ENCODE results near the gene SMIM44. TPM values are rescaled to one million over a fixed set of nuclear protein-coding genes. Genes with fewer than 3 reads are reported as not detected.
A peak's percentile ranks its signal among the peaks of the same experiment; 100 is the strongest.
"Not testable (repeated sequence)": the region's sequence is repeated elsewhere in the genome, so short reads cannot be mapped to it uniquely, and the experiment has no call there.

The SMIM44 gene
- polyA plus RNA-seq, 4 donors, result 0.32 TPM; not detected in 3

GRCh38 chr19:3459965-3460582 lies 23.2 kb downstream of the SMIM44 start:
- no peak for DNase-seq (ENCODE audit: low read depth in 4 of 4, low spot score in 3 of 4)

DNA sequence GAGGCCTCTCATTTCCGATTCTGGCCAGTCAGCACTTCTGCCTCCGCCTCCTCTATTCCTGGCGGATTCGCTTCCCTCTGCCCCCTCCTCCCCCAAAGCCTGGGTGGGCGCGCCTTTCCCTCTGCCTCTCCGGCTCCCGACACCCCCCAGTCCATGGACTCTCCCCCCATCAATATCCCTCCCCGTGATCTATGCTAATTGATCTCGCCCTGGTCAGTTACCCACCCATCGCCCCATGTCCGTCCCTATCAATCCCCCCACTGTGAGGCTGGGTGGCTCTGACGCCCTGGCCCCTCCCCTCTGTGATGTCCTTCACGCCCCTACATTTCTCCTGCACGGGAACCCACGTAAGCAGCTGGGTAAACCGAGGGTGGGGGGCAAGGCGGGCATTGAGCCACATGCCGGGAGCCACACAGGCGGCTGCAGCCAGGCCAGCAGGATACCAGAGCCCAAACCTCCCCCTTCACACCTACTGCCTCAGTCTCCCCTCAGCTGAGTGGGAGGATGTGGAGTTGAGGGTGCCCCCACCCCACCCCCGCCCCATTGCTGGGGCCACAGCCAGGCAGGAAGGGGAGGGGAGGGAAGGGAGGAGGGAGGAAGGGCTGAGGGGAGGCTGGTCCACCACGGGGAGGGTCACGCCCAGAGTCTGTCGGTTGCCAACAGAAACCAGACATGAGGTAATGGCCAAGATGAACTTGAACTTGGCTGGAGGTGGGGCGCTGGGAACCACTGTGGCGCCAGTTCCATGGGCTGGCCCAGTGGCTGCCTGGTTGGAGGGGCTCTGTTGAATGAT lies 24.0 kb downstream of the SMIM44 start:
- DNase-seq (ENCODE audit: low read depth in 4 of 4, low spot score in 3 of 4), result peak in 2 of 4 donors; percentile 81 to 82

- no peak for DNase-seq (ENCODE audit: low read depth in 4 of 4, low spot score in 3 of 4)
Observed at GRCh38 chr19:3458229-3459088, 24.8 kb downstream of the SMIM44 start.

DNA sequence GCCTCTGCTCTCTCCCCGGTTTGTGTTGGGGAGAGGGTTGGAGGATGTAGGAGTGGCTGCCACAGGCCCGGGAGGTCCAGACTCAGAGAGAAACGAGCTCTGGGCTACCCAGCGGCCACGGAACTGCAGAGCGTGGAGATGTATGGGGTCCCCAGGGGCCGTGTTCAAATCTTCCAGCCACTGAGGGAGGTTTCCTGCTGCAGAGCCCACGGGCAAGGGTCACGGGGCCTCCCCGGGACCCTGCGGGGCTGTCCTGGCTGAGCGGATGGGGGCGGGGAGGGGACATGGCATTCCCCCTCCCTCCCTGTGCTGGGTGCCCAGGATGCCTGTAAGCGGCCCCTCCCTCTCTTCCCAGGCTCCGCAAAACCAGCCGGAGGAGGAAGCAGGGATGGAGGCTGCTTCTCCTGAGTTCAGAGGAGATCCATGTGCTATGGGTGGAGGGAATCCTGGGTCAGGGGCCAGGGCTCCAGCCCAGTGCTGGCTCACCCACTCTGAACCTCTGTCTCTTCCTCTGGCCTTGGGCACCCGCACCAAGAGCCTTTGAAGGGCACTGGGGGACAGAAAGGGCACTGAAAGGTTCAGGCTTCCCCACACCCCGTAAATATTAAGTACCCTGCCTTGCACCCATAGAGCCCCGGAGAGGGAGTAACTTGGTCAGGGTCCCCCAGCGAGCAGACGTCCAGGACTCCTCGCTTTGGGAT lies 25.6 kb downstream of the SMIM44 start:
- no peak for DNase-seq (ENCODE audit: low read depth in 4 of 4, low spot score in 3 of 4)

GRCh38 chr19:3456925-3457527 lies 26.2 kb downstream of the SMIM44 start:
- no peak for DNase-seq (ENCODE audit: low read depth in 4 of 4, low spot score in 3 of 4)

DNA sequence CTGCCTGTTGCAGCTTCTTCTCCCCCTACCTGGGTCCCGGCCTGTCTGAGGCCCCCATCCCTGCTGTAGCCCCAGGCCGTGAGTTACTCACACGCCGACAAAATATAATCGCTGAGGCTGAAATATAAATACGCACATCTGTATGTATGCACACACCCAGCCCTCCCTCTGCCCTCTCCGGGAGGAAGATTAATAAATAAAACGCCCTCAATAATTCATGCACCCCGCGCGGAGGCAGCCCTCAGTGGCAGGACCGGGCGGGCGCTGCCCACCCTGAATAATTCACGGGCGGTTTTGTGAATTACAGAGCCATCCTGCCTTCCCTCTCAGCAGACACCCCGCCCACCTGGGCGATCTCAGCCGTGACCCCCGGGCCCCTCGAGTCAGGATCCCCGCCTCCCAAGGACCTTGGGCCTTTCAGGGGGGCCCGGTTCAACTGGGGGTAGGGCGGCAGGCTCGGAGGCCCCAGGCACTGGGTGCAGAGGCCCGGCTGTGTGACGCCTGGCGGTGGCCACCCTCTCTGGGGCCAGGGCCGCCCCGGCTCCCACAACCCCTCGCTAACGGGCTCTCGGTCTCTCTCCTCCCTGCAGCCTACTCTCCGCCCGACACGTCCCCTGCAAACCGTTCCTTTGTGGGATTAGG lies 27.2 kb downstream of the SMIM44 start:
- no peak for DNase-seq (ENCODE audit: low read depth in 4 of 4, low spot score in 3 of 4)

- DNase-seq (ENCODE audit: low read depth in 4 of 4, low spot score in 3 of 4), result no peak
Observed at GRCh38 chr19:3455393-3455955, 27.8 kb downstream of the SMIM44 start.

- DNase-seq (ENCODE audit: low read depth in 4 of 4, low spot score in 3 of 4), result no peak
Observed at GRCh38 chr19:3454656-3455392, 28.4 kb downstream of the SMIM44 start.

DNA sequence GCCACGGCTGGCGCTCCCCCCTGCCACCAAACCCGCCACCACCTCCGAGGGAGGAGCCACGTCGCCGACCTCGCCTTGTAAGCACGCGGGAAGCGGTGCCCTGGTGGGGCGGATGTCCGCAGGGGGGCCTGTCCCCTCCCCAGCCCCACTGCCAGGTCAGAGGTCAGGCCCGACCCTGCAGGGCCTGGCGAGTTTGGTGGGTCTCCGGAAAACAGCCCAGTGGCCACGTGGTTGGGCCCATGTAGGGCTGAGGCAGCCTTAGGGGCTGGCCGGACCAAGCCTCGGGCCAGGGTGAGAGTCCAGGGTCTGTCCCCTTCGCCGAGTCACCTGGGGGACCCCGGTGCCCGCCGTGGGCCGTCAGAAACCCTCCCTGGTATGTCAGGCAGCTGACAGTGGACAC lies 29.4 kb downstream of the SMIM44 start:
- no peak for DNase-seq (ENCODE audit: low read depth in 4 of 4, low spot score in 3 of 4)

DNA sequence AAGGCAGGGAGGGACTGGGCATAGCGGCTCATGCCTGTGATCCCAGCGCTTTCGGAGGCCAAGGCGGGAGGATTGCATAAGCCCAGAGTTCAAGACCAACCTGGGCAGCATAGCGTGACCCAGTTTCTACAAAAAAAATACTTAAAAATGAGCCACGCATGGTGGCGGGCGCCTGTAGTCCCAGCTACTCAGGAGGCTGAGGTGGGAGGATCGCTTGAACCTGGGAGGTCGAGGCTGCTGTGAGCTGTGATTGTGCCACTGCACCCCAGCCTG lies 30.4 kb downstream of the SMIM44 start:
- DNase-seq (ENCODE audit: low read depth in 4 of 4, low spot score in 3 of 4), result not testable (repeated sequence)

- DNase-seq (ENCODE audit: low read depth in 4 of 4, low spot score in 3 of 4), result no peak
Observed at GRCh38 chr19:3452171-3452941, 30.9 kb downstream of the SMIM44 start.

- no peak for DNase-seq (ENCODE audit: low read depth in 4 of 4, low spot score in 3 of 4)
Observed at GRCh38 chr19:3451451-3451866, 31.8 kb downstream of the SMIM44 start.

GRCh38 chr19:3450796-3451411 lies 32.3 kb downstream of the SMIM44 start:
- no peak for DNase-seq (ENCODE audit: low read depth in 4 of 4, low spot score in 3 of 4)

DNA sequence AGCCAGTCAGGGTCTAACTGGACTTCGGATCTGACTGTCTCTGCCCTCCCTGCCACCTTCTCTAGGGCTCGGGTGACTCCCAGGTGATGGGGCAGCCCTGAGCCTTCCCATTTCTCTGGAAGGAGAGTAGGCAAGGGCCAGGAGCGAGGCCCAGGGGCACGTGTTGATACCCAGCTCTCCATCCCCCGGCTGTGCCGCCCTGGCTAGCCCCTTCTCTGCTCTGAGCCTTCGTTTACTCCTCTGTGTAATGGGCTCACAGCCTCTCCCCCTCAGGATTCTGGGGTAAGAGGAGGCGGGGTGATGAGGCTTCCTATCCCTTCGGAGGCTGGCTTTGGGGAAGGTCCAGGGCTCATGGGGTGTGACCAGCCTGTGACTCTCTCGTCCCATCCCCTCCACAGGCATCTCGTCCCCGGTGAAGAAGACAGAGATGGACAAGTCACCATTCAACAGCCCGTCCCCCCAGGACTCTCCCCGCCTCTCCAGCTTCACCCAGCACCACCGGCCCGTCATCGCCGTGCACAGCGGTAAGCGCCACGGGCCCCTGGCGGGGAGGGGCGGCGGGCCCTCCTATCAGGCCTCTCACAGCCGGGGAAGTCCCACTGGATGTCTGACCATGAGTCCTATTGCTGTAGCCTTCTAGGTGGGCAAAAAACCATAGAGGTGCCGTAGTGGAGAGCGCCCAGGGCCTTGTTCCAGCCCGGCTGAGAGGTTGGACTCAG lies 34.5 kb downstream of the SMIM44 start:
- DNase-seq (ENCODE audit: low read depth in 4 of 4, low spot score in 3 of 4), result no peak

GRCh38 chr19:3446657-3447056 lies 36.6 kb downstream of the SMIM44 start:
- not testable (repeated sequence) for DNase-seq (ENCODE audit: low read depth in 4 of 4, low spot score in 3 of 4)

DNA sequence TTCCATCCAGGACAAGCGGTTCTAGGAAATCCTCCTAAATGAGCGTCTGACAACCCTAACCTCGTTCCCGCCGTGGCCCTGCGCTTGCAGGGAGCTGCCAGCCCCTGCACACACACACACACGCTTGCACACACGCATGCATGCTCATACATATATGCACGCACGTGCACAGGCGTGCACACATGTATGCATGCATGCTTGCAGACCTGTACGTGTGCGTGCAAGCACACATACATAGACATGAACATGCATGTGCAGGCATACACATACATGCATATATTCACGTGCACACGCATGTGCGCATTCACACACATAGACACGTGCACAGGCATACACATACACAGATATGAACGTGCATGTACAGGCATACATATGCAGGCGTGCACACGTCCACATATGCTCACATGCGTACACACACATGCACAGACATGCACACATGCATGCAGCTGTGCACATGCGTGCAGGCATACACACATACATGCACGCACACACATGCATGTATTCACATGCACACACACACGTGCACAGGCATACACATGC lies 38.5 kb downstream of the SMIM44 start:
- no peak for DNase-seq (ENCODE audit: low read depth in 4 of 4, low spot score in 3 of 4)
